Common myeloid progenitor, CD34-positive (primary cell): ENCODE measurements around the gene NDEL1.

Experiments
- CTCF ChIA-PET: fragments of 350-600 bp; sonication (Branson Sonifier 250); formaldehyde crosslinking; loops from one replicate; lab custom pipeline; 2021; ENCODE audit warnings: antibody characterized with exemption; lab: Charles Lee
- POLR2A ChIA-PET: fragments of 350-600 bp; sonication (Branson Sonifier 250); formaldehyde crosslinking; loops from one replicate; lab custom pipeline; 2021; ENCODE audit warnings: antibody characterized with exemption; lab: Charles Lee
- DNase-seq, 3 donors: peaks; one replicate each; pipeline versions ENCODE4 v3.0.0 to v3.0.0-alpha.2; 2013
- H3K27ac ChIP-seq, 2 experiments: 1 replicate in 1 of 2; 2 replicates in 1 of 2; pipeline ENCODE4 v1.7.0; 2013; ENCODE audit warnings: inconsistent platforms in 2 of 2, low read length in 2 of 2, mild to moderate bottlenecking in 2 of 2, low read depth in 1 of 2, moderate library complexity in 1 of 2; ENCODE audit not compliant: severe bottlenecking in 2 of 2, insufficient read depth in 1 of 2, poor library complexity in 1 of 2
- H3K27me3 ChIP-seq, 5 experiments: replicated peaks in 2 of 5; 1 replicate in 3 of 5; 2 replicates in 2 of 5; pipeline versions ENCODE4 v1.6.1 to v1.7.0; 2013; ENCODE audit warnings: low read length in 4 of 5, mild to moderate bottlenecking in 2 of 5, moderate library complexity in 2 of 5, inconsistent platforms in 1 of 5; ENCODE audit not compliant: insufficient read depth in 5 of 5, control insufficient read depth in 4 of 5
- H3K36me3 ChIP-seq, 4 experiments: 1 replicate in 2 of 4; 2 replicates in 2 of 4; pipeline versions ENCODE4 v1.6.1 to v1.7.0; 2013; ENCODE audit warnings: low read length in 3 of 4, control low read depth in 1 of 4, mild to moderate bottlenecking in 1 of 4; ENCODE audit not compliant: control insufficient read depth in 4 of 4, insufficient read depth in 4 of 4
- H3K4me1 ChIP-seq, 4 experiments: 1 replicate in 3 of 4; 2 replicates in 1 of 4; pipeline versions ENCODE4 v1.6.1 to v1.7.1; 2013; ENCODE audit warnings: low read length in 3 of 4, mild to moderate bottlenecking in 3 of 4, control low read depth in 1 of 4, inconsistent platforms in 1 of 4, moderate library complexity in 1 of 4; ENCODE audit not compliant: control insufficient read depth in 4 of 4, insufficient read depth in 4 of 4; ENCODE audit errors: control extremely low read depth in 1 of 4
- H3K4me3 ChIP-seq, 7 experiments: 1 replicate in 4 of 7; 2 replicates in 3 of 7; pipeline versions ENCODE4 v1.5.1 to v1.7.0; 2013; ENCODE audit warnings: mild to moderate bottlenecking in 7 of 7, low read length in 6 of 7, moderate library complexity in 6 of 7, inconsistent platforms in 2 of 7, low read depth in 2 of 7, control low read depth in 1 of 7; ENCODE audit not compliant: insufficient read depth in 4 of 7, control insufficient read depth in 1 of 7; ENCODE audit errors: extremely low read depth in 1 of 7
- H3K9me3 ChIP-seq, 5 experiments: 1 replicate in 4 of 5; 2 replicates in 1 of 5; pipeline versions ENCODE4 v1.6.1 to v1.7.1; 2013; ENCODE audit warnings: low read length in 4 of 5, mild to moderate bottlenecking in 2 of 5, inconsistent platforms in 1 of 5, low read depth in 1 of 5, moderate library complexity in 1 of 5; ENCODE audit not compliant: control insufficient read depth in 4 of 5, insufficient read depth in 2 of 5; ENCODE audit errors: control extremely low read depth in 1 of 5
- WGBS: methylation state at CpG from one replicate; pipeline ENCODE4 v1.1.5; 2013; ENCODE audit not compliant: insufficient coverage; 5-methylcytosine and 5-hydroxymethylcytosine counted together

NDEL1 gene

DNA sequence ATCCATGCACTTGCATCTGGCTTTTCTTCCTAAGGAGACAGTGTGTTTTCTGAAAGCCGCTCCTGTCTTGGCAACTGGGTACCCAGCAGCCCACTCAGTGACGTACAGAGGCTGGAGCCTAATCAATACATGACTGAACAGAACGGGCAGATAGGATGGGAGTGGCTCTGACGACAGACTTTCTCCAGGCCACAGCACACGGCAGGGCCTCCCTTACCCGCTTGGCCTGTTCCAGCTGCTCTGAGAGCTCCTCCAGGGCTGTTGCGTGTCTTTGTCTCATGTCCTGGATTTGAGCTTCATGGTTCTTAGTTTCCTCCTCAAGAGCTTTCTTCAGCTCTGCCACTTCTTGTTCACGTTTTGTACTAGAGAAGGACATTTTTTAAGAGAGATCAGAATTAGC is 64.9 kb downstream of the NDEL1 start:
- no peak overlapping the region for H3K27ac ChIP-seq
- POLR2A ChIA-PET: no interaction called here
- no peaks in the 10 kb centered on the region for H3K27me3 ChIP-seq
- DNase-seq: no peak
- H3K36me3 ChIP-seq: peaks cover 5 to 64% (median 21%) of the 10 kb centered on the region in 4 experiments
- CTCF ChIA-PET: no interaction called here
- no peaks in the 10 kb centered on the region for H3K9me3 ChIP-seq
- no peak overlapping the region for H3K4me3 ChIP-seq
- H3K4me1 ChIP-seq: no peaks in the 10 kb centered on the region
- WGBS: 98% methylated on average over 6 of the region's 8 CpGs

DNA sequence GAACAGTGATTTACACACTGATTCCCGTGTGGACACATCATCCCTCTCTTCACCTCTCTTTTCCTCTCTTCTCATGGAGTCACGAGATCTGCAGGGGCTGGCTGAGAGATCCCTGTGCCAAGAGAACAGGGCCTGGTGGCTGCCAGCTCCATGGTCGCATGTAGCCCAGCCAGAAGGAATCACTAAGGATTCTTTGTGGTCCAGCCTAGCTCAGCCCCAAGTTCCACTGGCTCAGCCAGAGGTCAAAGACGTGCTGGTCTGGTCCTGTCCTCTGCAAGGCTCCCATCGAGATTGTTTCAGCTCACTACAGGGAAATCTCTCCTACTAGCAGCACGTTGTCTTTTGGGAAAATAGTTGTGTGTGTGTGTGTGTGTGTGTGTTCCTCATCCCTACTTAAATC is 66.4 kb downstream of the NDEL1 start:
- DNase-seq: no peak

DNA sequence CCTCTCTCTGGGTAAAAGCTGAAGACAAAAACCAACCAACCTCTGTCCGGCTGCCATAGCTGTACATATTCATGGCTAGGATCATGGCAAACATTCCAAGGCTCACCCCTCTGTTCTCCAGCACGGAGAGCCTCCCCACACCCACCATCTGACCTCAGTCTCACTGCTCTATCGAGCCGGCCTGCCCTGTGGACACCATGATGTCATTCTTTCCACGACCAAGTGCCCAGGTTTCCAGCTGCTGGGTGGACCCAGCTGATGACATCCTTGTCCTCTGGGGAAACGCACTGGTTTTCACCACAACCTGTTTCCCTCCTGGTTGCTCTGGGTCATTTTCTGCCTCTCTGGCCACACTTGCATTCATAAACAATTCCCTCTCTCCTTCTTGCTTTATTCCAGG is 67.7 kb downstream of the NDEL1 start:
- H3K36me3 ChIP-seq: peaks cover 5 to 68% (median 24%) of the 10 kb centered on the region in 4 experiments
- CTCF ChIA-PET: no interaction called here
- POLR2A ChIA-PET: no interaction called here

More for the DNA sequence above, 66.4 kb downstream of the NDEL1 start:
- Histone ChIP-seq H3K27me3 (no peaks in the 10 kb centered on the region), H3K27ac (no peak overlapping the region), H3K4me1 (no peaks in the 10 kb centered on the region), H3K4me3 (no peak overlapping the region), H3K36me3 (peaks cover 5 to 65% (median 22%) of the 10 kb centered on the region in 4 experiments), H3K9me3 (no peaks in the 10 kb centered on the region)
- POLR2A ChIA-PET: no interaction called here
- 96% methylated on average over 3 of the region's 6 CpGs for WGBS
- CTCF ChIA-PET: interaction anchor here (1.6 kb wide), 1 partner anchor 15 kb away, joined by 3 read pairs; no protein-coding TSS in a partner anchor

DNA sequence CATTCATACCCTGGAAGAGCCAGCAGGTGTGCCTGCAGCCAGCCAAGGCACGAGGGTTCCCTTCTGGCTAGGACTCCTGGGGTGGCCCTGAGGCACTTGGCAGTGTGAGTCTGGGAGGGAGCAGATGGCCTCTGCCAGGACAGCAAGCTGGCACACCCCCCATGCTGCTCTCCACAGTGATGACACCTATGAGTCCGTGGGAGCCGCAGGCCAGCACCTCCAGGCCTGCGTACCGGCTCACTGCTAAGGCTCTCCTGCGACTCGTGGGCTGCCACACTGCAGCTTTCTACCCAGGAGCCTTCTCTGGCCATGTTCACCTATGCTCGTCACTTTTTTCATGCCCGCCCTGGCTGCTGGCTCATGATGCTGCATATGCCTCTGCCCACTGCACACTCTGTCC is 68.1 kb downstream of the NDEL1 start:
- DNase-seq: no peak
- H3K4me1 ChIP-seq: no peaks in the 10 kb centered on the region
- 89% methylated on average over 9 of the region's 9 CpGs for WGBS
- POLR2A ChIA-PET: no interaction called here
- H3K27me3 ChIP-seq: no peaks in the 10 kb centered on the region
- H3K9me3 ChIP-seq: no peaks in the 10 kb centered on the region
- H3K36me3 ChIP-seq: peaks cover 5 to 72% (median 24%) of the 10 kb centered on the region in 4 experiments
- no peak overlapping the region for H3K27ac ChIP-seq
- CTCF ChIA-PET: no interaction called here
- H3K4me3 ChIP-seq: no peak overlapping the region

More for the DNA sequence above, 67.7 kb downstream of the NDEL1 start:
- WGBS: 97% methylated on average over 5 of the region's 6 CpGs
- H3K27me3 ChIP-seq: no peaks in the 10 kb centered on the region
- DNase-seq: no peak
- no peak overlapping the region for H3K4me3 ChIP-seq
- no peak overlapping the region for H3K27ac ChIP-seq
- H3K4me1 ChIP-seq: no peaks in the 10 kb centered on the region
- no peaks in the 10 kb centered on the region for H3K9me3 ChIP-seq

DNA sequence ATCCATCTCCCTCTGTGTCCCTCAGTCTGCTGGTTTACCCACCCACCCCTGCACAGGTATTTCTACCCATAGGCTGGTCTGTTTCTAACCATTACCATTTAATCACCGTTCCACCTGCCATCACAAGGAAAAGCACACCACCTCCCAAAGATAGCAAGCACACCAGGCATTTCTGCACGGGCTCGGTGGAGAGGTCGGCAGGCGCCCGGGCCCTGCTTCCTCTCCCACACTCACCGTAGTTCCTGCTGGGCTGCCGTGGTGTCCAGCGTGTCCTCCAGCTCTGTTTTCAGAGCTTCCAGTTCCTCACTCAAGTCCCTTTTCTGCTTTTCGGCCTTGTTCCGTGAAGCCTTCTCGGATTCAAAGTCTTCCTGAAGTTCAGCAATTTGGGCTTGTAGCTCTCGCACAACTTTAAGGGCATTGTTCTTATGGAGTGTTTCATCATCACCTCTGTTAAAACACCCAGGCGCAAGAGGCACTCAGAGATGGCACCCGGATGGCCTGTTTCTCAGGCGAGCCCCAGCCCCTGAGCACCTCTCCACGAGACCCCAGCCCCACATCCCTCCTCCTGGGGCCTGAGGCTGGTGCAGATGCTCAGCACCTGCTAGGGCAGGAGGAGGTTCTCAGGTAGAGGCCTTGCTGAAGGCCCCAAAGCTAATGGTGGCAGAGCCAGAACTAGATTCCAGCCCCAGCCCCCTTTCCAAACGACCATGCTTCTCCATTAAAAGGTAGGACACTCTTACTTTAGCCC is 69.0 kb downstream of the NDEL1 start:
- H3K27me3 ChIP-seq: no peaks in the 10 kb centered on the region
- no peak overlapping the region for H3K4me3 ChIP-seq
- H3K9me3 ChIP-seq: no peaks in the 10 kb centered on the region
- ChIA-PET CTCF (no interaction called here), POLR2A (no interaction called here)
- 96% methylated on average over 17 of the region's 18 CpGs for WGBS
- H3K36me3 ChIP-seq: peaks cover 7 to 71% (median 24%) of the 10 kb centered on the region in 4 experiments
- H3K4me1 ChIP-seq: no peaks in the 10 kb centered on the region
- no peak overlapping the region for H3K27ac ChIP-seq
- DNase-seq: no peak

DNA sequence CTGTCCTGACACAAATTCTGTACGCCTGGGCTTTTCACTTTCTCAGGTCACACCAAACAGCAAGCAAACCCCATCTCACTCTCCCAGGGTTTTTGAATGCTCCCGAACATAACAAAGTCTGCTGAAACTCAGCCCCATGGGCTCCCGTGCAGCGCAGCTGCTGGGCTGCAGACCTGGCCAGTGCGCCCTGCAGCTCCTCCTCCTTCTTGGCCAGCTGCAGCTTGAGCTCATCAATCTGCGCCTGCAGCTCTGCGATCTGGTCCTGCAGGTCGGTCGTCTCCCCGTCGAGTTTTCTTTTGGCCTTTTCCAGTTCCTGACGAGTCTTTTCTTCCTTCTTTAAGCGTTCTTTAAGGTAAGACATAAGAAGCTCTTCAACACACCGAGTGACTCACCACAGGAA is 70.5 kb downstream of the NDEL1 start:
- no peaks in the 10 kb centered on the region for H3K9me3 ChIP-seq
- ChIA-PET POLR2A (no interaction called here), CTCF (no interaction called here)
- WGBS: over 99% methylated on average over 11 of the region's 14 CpGs
- no peak overlapping the region for H3K27ac ChIP-seq
- no peak overlapping the region for H3K4me3 ChIP-seq
- peaks cover 5 to 59% (median 17%) of the 10 kb centered on the region in 4 experiments for H3K36me3 ChIP-seq
- no peaks in the 10 kb centered on the region for H3K4me1 ChIP-seq
- DNase-seq: no peak
- no peaks in the 10 kb centered on the region for H3K27me3 ChIP-seq

DNA sequence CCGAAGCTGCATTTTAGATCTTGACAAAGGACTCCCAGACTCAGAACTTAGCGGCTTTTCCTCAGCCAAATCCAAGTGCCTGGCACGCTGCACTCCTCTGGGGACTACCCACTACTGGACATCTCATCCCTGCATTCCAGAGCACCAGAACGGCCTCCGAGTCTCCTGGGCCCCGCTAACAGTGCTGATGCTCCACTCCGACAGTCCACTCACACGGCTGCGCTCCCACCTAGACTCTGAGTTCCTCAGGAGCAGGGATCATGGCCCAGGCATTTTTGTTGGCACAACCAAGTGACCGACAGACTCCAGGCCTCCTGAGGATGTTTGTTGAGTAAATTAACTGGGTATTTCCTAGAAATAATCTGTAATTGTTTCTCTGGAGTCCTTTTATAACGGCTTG is 79.1 kb downstream of the NDEL1 start:
- POLR2A ChIA-PET: no interaction called here
- H3K27me3 ChIP-seq: no peaks in the 10 kb centered on the region
- no peaks in the 10 kb centered on the region for H3K4me1 ChIP-seq
- no peak overlapping the region for H3K27ac ChIP-seq
- H3K36me3 ChIP-seq: peaks cover 4 to 63% (median 18%) of the 10 kb centered on the region in 4 experiments
- no peak overlapping the region for H3K4me3 ChIP-seq
- WGBS: 99% methylated on average over 10 of the region's 11 CpGs
- no peaks in the 10 kb centered on the region for H3K9me3 ChIP-seq
- DNase-seq: no peak
- CTCF ChIA-PET: no interaction called here
